ENCODE results near the gene EXOSC5. TPM values are rescaled to one million over a fixed set of nuclear protein-coding genes. Genes with fewer than 3 reads are reported as not detected.
A peak's percentile ranks its signal among the peaks of the same experiment; 100 is the strongest.

Gene EXOSC5
- total and polyA plus RNA-seq, 7 experiments from 2014 or later: 15.0 to 84.8 (median 22.1) TPM

GRCh38 chr19:41364524-41365391, 32.4 kb downstream of the EXOSC5 start:
- Histone ChIP-seq H3K4me1 (ENCODE audit: control insufficient read depth in 2 of 2, insufficient read depth in 2 of 2, low read length in 2 of 2) (peaks cover 15 to 21% of the 10 kb centered on the region in 2 donors), H3K27ac (ENCODE audit: low read depth, low read length) (peak overlapping the region; percentile 99), H3K36me3 (ENCODE audit: control insufficient read depth in 2 of 3, insufficient read depth in 3 of 3, low read length in 3 of 3) (no peaks in the 10 kb centered on the region), H3K4me3 (ENCODE audit: low read length) (peak overlapping the region; percentile 98), H3K9me3 (ENCODE audit: control insufficient read depth in 2 of 3, low read length in 3 of 3) (no peaks in the 10 kb centered on the region), H3K27me3 (ENCODE audit: control insufficient read depth in 2 of 2, insufficient read depth in 2 of 2, low read length in 2 of 2) (no peaks in the 10 kb centered on the region)
- POLR2A ChIA-PET: interaction anchor here (0.6 to 5.2 kb wide), 18 partner anchors 8 to 1174 kb away, joined by 3 to 127 read pairs (median 5); partner anchors contain the start of genes ACTMAP, BCKDHA, CEACAM21 and DMAC2
- intact Hi-C loops (cut with micrococcal nuclease): loop anchor here (1.0 to 5.0 kb wide), 7 partner anchors 12 to 1017 kb away; partner anchors contain the start of genes BCKDHA (in 2 of the 2), EXOSC5 (in 2 of the 2), C19orf47 (in 1 of the 2) and DMAC2 (in 1 of the 2)
- Mint-ChIP-seq H3K27ac (peak overlapping the region; percentile 96 to 100 (median 99)), H3K36me3 (peaks cover 0 to 8% (median 3%) of the 10 kb centered on the region in 5 donors), H3K27me3 (no peaks in the 10 kb centered on the region), H3K4me3 (peak overlapping the region; percentile 82 to 100 (median 98)), H3K4me1 (peaks cover 14 to 42% (median 35%) of the 10 kb centered on the region in 7 donors), H3K9me3 (no peaks in the 10 kb centered on the region)
- ATAC-seq: no peak
- CTCF ChIA-PET: interaction anchor here (0.7 to 4.2 kb wide), 8 partner anchors 10 to 233 kb away, joined by 3 to 39 read pairs (median 4); partner anchors contain the start of gene TGFB1
- DNase-seq: no peak

- intact Hi-C loops (cut with micrococcal nuclease): loop anchor here (1.0 to 5.0 kb wide), 8 partner anchors 10 to 1017 kb away; partner anchors contain the start of genes BCKDHA (in 2 of the 2), EXOSC5 (in 2 of the 2), C19orf47 (in 1 of the 2) and DMAC2 (in 1 of the 2)
- ATAC-seq (peak; percentile 96), DNase-seq (peak; percentile 91 to 99 (median 98))
- Mint-ChIP-seq H3K36me3 (peaks cover 0 to 8% (median 3%) of the 10 kb centered on the region in 5 donors), H3K27me3 (no peaks in the 10 kb centered on the region), H3K4me1 (peaks cover 14 to 51% (median 41%) of the 10 kb centered on the region in 7 donors), H3K4me3 (peak within 1 kb of the TSS; percentile 82 to 100 (median 98)), H3K9me3 (no peaks in the 10 kb centered on the region), H3K27ac (peak within 1 kb of the TSS; percentile 96 to 100 (median 99))
- CTCF ChIA-PET: interaction anchor here (0.7 to 4.2 kb wide), 9 partner anchors 9 to 206 kb away, joined by 3 to 39 read pairs (median 3); partner anchors contain the start of gene TGFB1
- H3K36me3 ChIP-seq (ENCODE audit: control insufficient read depth in 2 of 3, insufficient read depth in 3 of 3, low read length in 3 of 3): no peaks in the 10 kb centered on the region
- H3K27ac ChIP-seq (ENCODE audit: low read depth, low read length): peak within 1 kb of the TSS; percentile 99
- peaks cover 15 to 21% of the 10 kb centered on the region in 2 donors for H3K4me1 ChIP-seq (ENCODE audit: control insufficient read depth in 2 of 2, insufficient read depth in 2 of 2, low read length in 2 of 2)
- H3K4me3 ChIP-seq (ENCODE audit: low read length): peak within 1 kb of the TSS; percentile 98
- POLR2A ChIA-PET: interaction anchor here (0.6 to 5.2 kb wide), 29 partner anchors 9 to 1173 kb away, joined by 3 to 127 read pairs (median 4); partner anchors contain the start of genes ACTMAP, BCKDHA, CCDC97 and CEACAM21
- H3K27me3 ChIP-seq (ENCODE audit: control insufficient read depth in 2 of 2, insufficient read depth in 2 of 2, low read length in 2 of 2): no peaks in the 10 kb centered on the region
- no peaks in the 10 kb centered on the region for H3K9me3 ChIP-seq (ENCODE audit: control insufficient read depth in 2 of 3, low read length in 3 of 3)
Observed at GRCh38 chr19:41363753-41364523, 33.2 kb downstream of the EXOSC5 start, which contains the start of gene B9D2. Gene B9D2 (minus strand): TSS chr19:41364149. CDS start chr19:41363519, 630 bp downstream.

GRCh38 chr19:41363371-41363752, 33.8 kb downstream of the EXOSC5 start:
- no peaks in the 10 kb centered on the region for H3K36me3 ChIP-seq (ENCODE audit: control insufficient read depth in 2 of 3, insufficient read depth in 3 of 3, low read length in 3 of 3)
- intact Hi-C loops (cut with micrococcal nuclease): loop anchor here (1.0 to 5.0 kb wide), 2 partner anchors 9 to 1016 kb away; partner anchors contain the start of genes C19orf47 (in 1 of the 2) and PLD3 (in 1 of the 2)
- no peak for DNase-seq

GRCh38 chr19:41362143-41362847, 34.9 kb downstream of the EXOSC5 start:
- ATAC-seq: no peak
- Histone ChIP-seq H3K27me3 (ENCODE audit: control insufficient read depth in 2 of 2, insufficient read depth in 2 of 2, low read length in 2 of 2) (no peaks in the 10 kb centered on the region), H3K4me3 (ENCODE audit: low read length) (no peak overlapping the region), H3K9me3 (ENCODE audit: control insufficient read depth in 2 of 3, low read length in 3 of 3) (no peaks in the 10 kb centered on the region), H3K27ac (ENCODE audit: low read depth, low read length) (peak overlapping the region; percentile 99), H3K36me3 (ENCODE audit: control insufficient read depth in 2 of 3, insufficient read depth in 3 of 3, low read length in 3 of 3) (no peaks in the 10 kb centered on the region), H3K4me1 (ENCODE audit: control insufficient read depth in 2 of 2, insufficient read depth in 2 of 2, low read length in 2 of 2) (peaks cover 25 to 34% of the 10 kb centered on the region in 2 donors)
- Mint-ChIP-seq H3K9me3 (no peaks in the 10 kb centered on the region), H3K27ac (peak overlapping the region; percentile 96 to 100 (median 99)), H3K36me3 (peaks cover 0 to 8% (median 3%) of the 10 kb centered on the region in 5 donors), H3K4me3 (peak overlapping the region; percentile 19 to 100 (median 96)), H3K27me3 (no peaks in the 10 kb centered on the region), H3K4me1 (peaks cover 27 to 67% (median 55%) of the 10 kb centered on the region in 7 donors)
- ChIA-PET POLR2A (interaction anchor here (1.4 to 5.2 kb wide), 5 partner anchors 10 to 99 kb away, joined by 6 to 127 read pairs (median 10); partner anchors contain the start of genes HNRNPUL1 and TGFB1), CTCF (interaction anchor here (0.6 to 4.2 kb wide), 2 partner anchors 10 to 60 kb away, joined by 4 to 39 read pairs; partner anchors contain the start of gene TGFB1)
- DNase-seq: no peak
- intact Hi-C loops (cut with micrococcal nuclease): loop anchor here in 1 of 2 donors (5.0 kb wide), 1 partner anchor 1015 kb away; the partner anchor contains the start of genes C19orf47 and PLD3

More at GRCh38 chr19:41363371-41363752, 33.8 kb downstream of the EXOSC5 start:
- Histone ChIP-seq H3K27me3 (ENCODE audit: control insufficient read depth in 2 of 2, insufficient read depth in 2 of 2, low read length in 2 of 2) (no peaks in the 10 kb centered on the region), H3K27ac (ENCODE audit: low read depth, low read length) (peak overlapping the region; percentile 99), H3K4me1 (ENCODE audit: control insufficient read depth in 2 of 2, insufficient read depth in 2 of 2, low read length in 2 of 2) (peaks cover 18 to 26% of the 10 kb centered on the region in 2 donors), H3K9me3 (ENCODE audit: control insufficient read depth in 2 of 3, low read length in 3 of 3) (no peaks in the 10 kb centered on the region), H3K4me3 (ENCODE audit: low read length) (peak overlapping the region; percentile 98)
- Mint-ChIP-seq H3K9me3 (no peaks in the 10 kb centered on the region), H3K4me3 (peak overlapping the region; percentile 82 to 100 (median 98)), H3K27me3 (no peaks in the 10 kb centered on the region), H3K27ac (peak overlapping the region; percentile 96 to 100 (median 99)), H3K4me1 (peaks cover 16 to 56% (median 44%) of the 10 kb centered on the region in 7 donors), H3K36me3 (peaks cover 0 to 8% (median 3%) of the 10 kb centered on the region in 5 donors)
- ChIA-PET POLR2A (interaction anchor here (0.6 to 5.2 kb wide), 20 partner anchors 9 to 879 kb away, joined by 3 to 127 read pairs (median 5); partner anchors contain the start of genes ACTMAP, BCKDHA, CCDC97 and COQ8B), CTCF (interaction anchor here (0.5 to 4.2 kb wide), 6 partner anchors 8 to 88 kb away, joined by 3 to 39 read pairs (median 3); partner anchors contain the start of gene TGFB1)
- ATAC-seq: no peak

GRCh38 chr19:41359741-41360140, 37.4 kb downstream of the EXOSC5 start:
- Histone ChIP-seq H3K9me3 (ENCODE audit: control insufficient read depth in 2 of 3, low read length in 3 of 3) (no peaks in the 10 kb centered on the region), H3K4me1 (ENCODE audit: control insufficient read depth in 2 of 2, insufficient read depth in 2 of 2, low read length in 2 of 2) (peaks cover 34 to 56% of the 10 kb centered on the region in 2 donors), H3K36me3 (ENCODE audit: control insufficient read depth in 2 of 3, insufficient read depth in 3 of 3, low read length in 3 of 3) (no peaks in the 10 kb centered on the region), H3K27me3 (ENCODE audit: control insufficient read depth in 2 of 2, insufficient read depth in 2 of 2, low read length in 2 of 2) (no peaks in the 10 kb centered on the region), H3K4me3 (ENCODE audit: low read length) (no peak overlapping the region), H3K27ac (ENCODE audit: low read depth, low read length) (no peak overlapping the region)
- Mint-ChIP-seq H3K4me3 (peak overlapping the region in 4 of 10 donors; percentile 17 to 65 (median 23)), H3K4me1 (peaks cover 41 to 82% (median 69%) of the 10 kb centered on the region in 7 donors), H3K27ac (peak overlapping the region; percentile 14 to 76 (median 53)), H3K36me3 (peaks cover 0 to 16% (median 0%) of the 10 kb centered on the region in 5 donors), H3K27me3 (no peaks in the 10 kb centered on the region), H3K9me3 (no peaks in the 10 kb centered on the region)
- intact Hi-C loops (cut with micrococcal nuclease): loop anchor here (5.0 to 10.0 kb wide), 2 partner anchors 585 to 1012 kb away; partner anchors contain the start of genes C19orf47 (in 1 of the 2), MIA (in 1 of the 2), PLD3 (in 1 of the 2) and RAB4B (in 1 of the 2)
- CTCF ChIA-PET: interaction anchor here (0.5 to 0.6 kb wide), 2 partner anchors 21 to 172 kb away, joined by 3 to 4 read pairs; no protein-coding TSS in a partner anchor
- DNase-seq (no peak), ATAC-seq (no peak)
- POLR2A ChIA-PET: interaction anchor here (1.2 to 2.6 kb wide), 2 partner anchors 56 to 96 kb away, joined by 3 to 10 read pairs; partner anchors contain the start of gene HNRNPUL1

All from naive thymus-derived CD4-positive, alpha-beta T cell (primary cell).